D721Med (cell line): ENCODE data around the gene TTYH3.
"Not testable (repeated sequence)": the region's sequence is repeated elsewhere in the genome, so short reads cannot be mapped to it uniquely, and the experiment has no call there.

ENCODE experiments used
- DNase-seq: peaks from one replicate; pipeline ENCODE4 v3.0.0; 2011; ENCODE audit warnings: low spot score; ENCODE audit not compliant: insufficient read length
- FAIRE-seq: peaks from 2 replicates; lab custom pipeline; 2011; peaks lifted over from hg19 to GRCh38; lab: Jason Lieb, UNC
- CTCF ChIP-seq: IDR thresholded peaks from 2 replicates; pipeline ENCODE4 v1.5.1; 2012; ENCODE audit warnings: mild to moderate bottlenecking, control low read depth; ENCODE audit not compliant: insufficient read depth; ENCODE audit errors: missing control alignments

The TTYH3 gene

GRCh38 chr7:2689951-2690705 is 58.3 kb downstream of the TTYH3 start:
- DNase-seq (no peak), FAIRE-seq (no peak)
- TF ChIP-seq CTCF = no peak

GRCh38 chr7:2691011-2691707 is 59.4 kb downstream of the TTYH3 start:
- FAIRE-seq (no peak), DNase-seq (no peak)
- no peak for TF ChIP-seq CTCF

DNA sequence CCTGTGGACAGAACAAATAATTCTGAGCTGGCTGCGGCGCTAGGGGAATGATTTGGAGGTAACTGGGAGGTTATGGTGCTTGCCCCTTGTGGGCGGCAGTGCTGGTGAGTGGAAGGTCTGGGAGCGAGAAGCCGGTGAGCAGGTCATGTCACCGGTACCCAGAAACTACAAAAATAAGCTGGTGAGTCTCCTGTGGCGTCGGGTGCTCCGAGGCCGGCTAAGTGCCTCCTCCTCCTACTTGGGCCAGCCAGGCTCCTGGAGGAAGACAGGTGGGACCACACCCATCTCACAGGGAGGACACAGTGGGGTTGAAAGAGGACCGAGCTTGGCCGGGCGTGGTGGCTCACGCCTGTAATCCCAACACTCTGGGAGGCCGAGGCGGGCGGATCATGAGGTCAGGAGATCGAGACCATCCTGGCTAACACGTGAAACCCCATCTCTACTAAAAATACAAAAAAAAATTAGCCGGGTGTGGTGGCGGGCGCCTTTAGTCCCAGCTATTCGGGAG is 60.2 kb downstream of the TTYH3 start:
- FAIRE-seq, DNase-seq: not testable (repeated sequence)

- no peak for DNase-seq
- no peak for TF ChIP-seq CTCF
- FAIRE-seq = no peak
Observed at GRCh38 chr7:2692543-2692942, 60.8 kb downstream of the TTYH3 start.

DNA sequence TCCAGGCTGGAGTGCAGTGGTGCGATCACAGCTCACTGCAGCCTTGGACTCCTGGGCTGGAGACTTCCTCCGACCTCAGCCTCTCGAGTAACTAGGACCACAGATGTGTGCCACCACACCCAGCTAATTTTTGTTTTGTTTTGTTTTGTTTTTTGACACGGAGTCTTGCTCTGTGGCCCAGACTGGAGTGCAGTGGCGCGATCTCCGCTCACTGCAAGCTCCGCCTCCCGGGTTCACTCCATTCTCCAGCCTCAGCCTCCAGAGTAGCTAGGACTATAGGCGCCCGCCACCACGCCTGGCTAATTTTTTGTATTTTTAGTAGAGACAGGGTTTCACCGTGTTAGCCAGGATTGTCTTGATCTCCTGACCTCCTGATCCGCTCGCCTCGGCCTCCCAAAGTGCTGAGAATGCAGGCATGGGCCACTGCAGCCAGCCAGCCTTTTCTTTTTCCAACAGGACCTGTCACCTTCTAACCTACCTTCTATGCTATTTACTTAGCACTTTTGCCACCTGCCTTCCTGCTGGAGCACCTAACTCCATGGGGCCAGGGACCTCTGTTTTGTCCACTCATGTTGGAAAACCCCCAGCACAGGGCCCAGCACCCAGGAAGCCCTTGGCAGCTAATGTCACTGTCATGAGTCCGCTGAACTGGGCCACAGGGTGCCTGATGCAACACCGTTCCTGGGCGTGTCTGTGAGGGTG is 61.8 kb downstream of the TTYH3 start:
- DNase-seq, FAIRE-seq: not testable (repeated sequence)

GRCh38 chr7:2694122-2694436 is 62.3 kb downstream of the TTYH3 start:
- FAIRE-seq = not testable (repeated sequence)

GRCh38 chr7:2698581-2699288 is 66.9 kb downstream of the TTYH3 start:
- TF ChIP-seq CTCF = no peak
- DNase-seq = no peak
- FAIRE-seq = no peak

More at GRCh38 chr7:2694122-2694436, 62.3 kb downstream of the TTYH3 start:
- DNase-seq = not testable (repeated sequence)

GRCh38 chr7:2699289-2699620 is 67.5 kb downstream of the TTYH3 start:
- FAIRE-seq (no peak), DNase-seq (no peak)
- no peak for TF ChIP-seq CTCF
